A673 (cell line): ENCODE results near the gene GYG1. TPM values are rescaled to one million over a fixed set of nuclear protein-coding genes. Genes with fewer than 3 reads are reported as not detected.

Experiments
- BruUV-seq: library from RNA; stranded (reverse); fragments of 400-500 nt; replicated peaks from 2 replicates; lab custom pipeline; 2021; lab: Mats Ljungman, UMichigan
- CTCF ChIA-PET: fragments of 300-600 bp; sonication (Branson Sonifier 250); formaldehyde crosslinking; loops from one replicate; lab custom pipeline; 2022; ENCODE audit warnings: antibody characterized with exemption; lab: Charles Lee
- POLR2A ChIA-PET: fragments of 300-600 bp; sonication (Branson Sonifier 250); formaldehyde crosslinking; loops from one replicate; lab custom pipeline; 2022; ENCODE audit warnings: antibody characterized with exemption; ENCODE audit not compliant: low non-redundant PET; lab: Charles Lee
- DNase-seq: peaks from one replicate; pipeline ENCODE4 v3.0.0-alpha.2; 2015; ENCODE audit warnings: low spot score
- H3K27ac ChIP-seq: fragments of 200-600 bp; sonication (generic); 2 replicates; pipeline ENCODE4 v1.5.1; 2016; ENCODE audit warnings: mixed run types, low read depth, mild to moderate bottlenecking, mixed read lengths, antibody characterized with exemption, low read length; ENCODE audit not compliant: poor library complexity, severe bottlenecking
- H3K27me3 ChIP-seq: fragments of 200-600 bp; sonication (generic); replicated peaks from 2 replicates; pipeline ENCODE4 v1.6.1; 2017; ENCODE audit warnings: mixed run types, low read depth, mild to moderate bottlenecking, mixed read lengths, antibody characterized with exemption, low read length; ENCODE audit not compliant: insufficient read depth, poor library complexity
- H3K36me3 ChIP-seq: fragments of 200-600 bp; sonication (generic); 2 replicates; pipeline ENCODE4 v1.6.1; 2016; ENCODE audit warnings: mixed run types, mild to moderate bottlenecking, mixed read lengths, antibody characterized with exemption, low read length; ENCODE audit not compliant: insufficient read depth, poor library complexity, severe bottlenecking
- H3K4me1 ChIP-seq: fragments of 200-600 bp; sonication (generic); 2 replicates; pipeline ENCODE4 v1.6.1; 2017; ENCODE audit warnings: mixed run types, mild to moderate bottlenecking, mixed read lengths, antibody characterized with exemption, low read length; ENCODE audit not compliant: insufficient read depth, poor library complexity, severe bottlenecking
- H3K4me3 ChIP-seq: fragments of 200-600 bp; sonication (generic); 2 replicates; pipeline ENCODE4 v1.5.1; 2016; ENCODE audit warnings: low read depth, mixed run types, mild to moderate bottlenecking, mixed read lengths, low read length; ENCODE audit not compliant: poor library complexity, severe bottlenecking
- H3K9me3 ChIP-seq: fragments of 200-600 bp; sonication (generic); 2 replicates; pipeline ENCODE4 v1.6.1; 2016; ENCODE audit warnings: mixed run types, low read depth, mild to moderate bottlenecking, mixed read lengths, antibody characterized with exemption, low read length; ENCODE audit not compliant: poor library complexity, severe bottlenecking
- EZH2 ChIP-seq: fragments of 200-600 bp; sonication (generic); IDR thresholded peaks from 2 replicates; pipeline ENCODE4 v1.6.1; 2017; ENCODE audit warnings: borderline replicate concordance, low read depth, mild to moderate bottlenecking, mixed read lengths, antibody characterized with exemption, low read length; ENCODE audit not compliant: poor library complexity, severe bottlenecking
- intact Hi-C: fragments of 100-400 bp; cut with micrococcal nuclease; formaldehyde crosslinking; loops from one replicate; pipeline ENCODE4 v1.10.0; 2022; ENCODE audit not compliant: unreplicated experiment
- total RNA-seq: library from RNA; stranded (reverse); gene quantifications from 2 replicates; pipeline ENCODE4 v1.2.3, GENCODE V29; 2021
- TF ChIP-seq, protein P1 (sequence below): fragments of 300-800, 200-600 bp; sonication (generic); conservative IDR thresholded peaks from 2 replicates; pipeline ENCODE4 v1.5.1; 2017; ENCODE audit warnings: low read depth, mild to moderate bottlenecking, antibody characterized with exemption, low read length, moderate library complexity, mixed read lengths

The GYG1 gene
- total RNA-seq, 1 experiment from 2014 or later, result 5.1 TPM

DNA sequence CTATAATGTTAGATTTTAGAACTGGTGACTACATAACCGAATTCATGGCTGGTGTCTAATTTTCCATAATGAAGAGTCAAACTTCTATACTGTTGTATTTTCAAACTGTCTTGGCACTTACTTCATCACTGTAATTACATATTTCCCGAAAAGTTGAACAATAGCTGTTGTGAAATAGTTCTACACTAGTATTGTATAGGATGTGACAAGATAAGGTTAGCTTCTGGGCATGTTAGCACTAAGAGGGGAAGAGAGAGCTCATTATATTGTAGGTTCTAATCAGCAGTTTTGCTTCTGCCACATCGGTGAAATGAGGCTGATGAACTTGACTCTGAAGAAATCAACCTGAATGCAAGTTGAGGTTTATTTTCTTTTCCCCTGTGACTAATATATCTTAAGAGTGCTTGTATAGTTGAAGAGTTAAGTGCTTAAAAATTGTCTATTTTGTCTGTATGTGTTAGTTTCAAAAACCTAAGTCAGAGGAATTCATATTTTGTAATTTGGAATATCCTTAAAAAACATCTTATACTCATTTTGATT lies 8.9 kb downstream of the GYG1 start:
- H3K4me1 ChIP-seq, result no peaks in the 10 kb centered on the region
- no peak overlapping the region for H3K4me3 ChIP-seq
- no peak overlapping the region for H3K27ac ChIP-seq
- DNase-seq, result no peak
- H3K36me3 ChIP-seq, result no peaks in the 10 kb centered on the region
- ChIA-PET POLR2A (no interaction called here), CTCF (no interaction called here)
- TF ChIP-seq, protein P1, sequence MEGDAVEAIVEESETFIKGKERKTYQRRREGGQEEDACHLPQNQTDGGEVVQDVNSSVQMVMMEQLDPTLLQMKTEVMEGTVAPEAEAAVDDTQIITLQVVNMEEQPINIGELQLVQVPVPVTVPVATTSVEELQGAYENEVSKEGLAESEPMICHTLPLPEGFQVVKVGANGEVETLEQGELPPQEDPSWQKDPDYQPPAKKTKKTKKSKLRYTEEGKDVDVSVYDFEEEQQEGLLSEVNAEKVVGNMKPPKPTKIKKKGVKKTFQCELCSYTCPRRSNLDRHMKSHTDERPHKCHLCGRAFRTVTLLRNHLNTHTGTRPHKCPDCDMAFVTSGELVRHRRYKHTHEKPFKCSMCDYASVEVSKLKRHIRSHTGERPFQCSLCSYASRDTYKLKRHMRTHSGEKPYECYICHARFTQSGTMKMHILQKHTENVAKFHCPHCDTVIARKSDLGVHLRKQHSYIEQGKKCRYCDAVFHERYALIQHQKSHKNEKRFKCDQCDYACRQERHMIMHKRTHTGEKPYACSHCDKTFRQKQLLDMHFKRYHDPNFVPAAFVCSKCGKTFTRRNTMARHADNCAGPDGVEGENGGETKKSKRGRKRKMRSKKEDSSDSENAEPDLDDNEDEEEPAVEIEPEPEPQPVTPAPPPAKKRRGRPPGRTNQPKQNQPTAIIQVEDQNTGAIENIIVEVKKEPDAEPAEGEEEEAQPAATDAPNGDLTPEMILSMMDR, result no peak
- no peak for TF ChIP-seq EZH2
- BruUV-seq, result no TSS peak
- no peaks in the 10 kb centered on the region for H3K9me3 ChIP-seq
- intact Hi-C loops, result no loop called here
- no peaks in the 10 kb centered on the region for H3K27me3 ChIP-seq

DNA sequence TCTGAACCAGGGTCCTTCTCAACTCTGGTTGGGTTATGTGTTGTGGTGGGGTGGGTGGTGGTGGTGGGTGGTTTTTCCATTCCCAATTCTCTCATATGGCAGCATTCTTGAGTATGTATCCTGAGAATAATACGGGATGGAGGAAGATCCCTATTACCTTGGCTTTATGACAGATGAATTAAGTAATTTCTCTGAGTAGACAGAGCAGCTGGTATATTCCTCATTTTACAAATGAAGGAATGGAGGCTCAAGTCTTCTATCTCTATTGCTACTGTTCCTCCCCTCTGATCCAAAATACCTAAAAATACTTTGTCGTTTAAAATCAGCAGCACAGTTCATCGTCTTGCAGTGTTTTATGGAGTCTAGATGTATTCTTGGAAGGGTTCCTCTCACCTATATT lies 10.4 kb downstream of the GYG1 start:
- TF ChIP-seq, protein P1, result no peak
- no peak for TF ChIP-seq EZH2
- ChIA-PET POLR2A (no interaction called here), CTCF (no interaction called here)
- Histone ChIP-seq H3K27me3 (no peaks in the 10 kb centered on the region), H3K9me3 (no peaks in the 10 kb centered on the region), H3K4me1 (no peaks in the 10 kb centered on the region), H3K27ac (no peak overlapping the region), H3K4me3 (no peak overlapping the region), H3K36me3 (no peaks in the 10 kb centered on the region)
- intact Hi-C loops, result no loop called here
- DNase-seq, result no peak
- BruUV-seq, result no TSS peak

DNA sequence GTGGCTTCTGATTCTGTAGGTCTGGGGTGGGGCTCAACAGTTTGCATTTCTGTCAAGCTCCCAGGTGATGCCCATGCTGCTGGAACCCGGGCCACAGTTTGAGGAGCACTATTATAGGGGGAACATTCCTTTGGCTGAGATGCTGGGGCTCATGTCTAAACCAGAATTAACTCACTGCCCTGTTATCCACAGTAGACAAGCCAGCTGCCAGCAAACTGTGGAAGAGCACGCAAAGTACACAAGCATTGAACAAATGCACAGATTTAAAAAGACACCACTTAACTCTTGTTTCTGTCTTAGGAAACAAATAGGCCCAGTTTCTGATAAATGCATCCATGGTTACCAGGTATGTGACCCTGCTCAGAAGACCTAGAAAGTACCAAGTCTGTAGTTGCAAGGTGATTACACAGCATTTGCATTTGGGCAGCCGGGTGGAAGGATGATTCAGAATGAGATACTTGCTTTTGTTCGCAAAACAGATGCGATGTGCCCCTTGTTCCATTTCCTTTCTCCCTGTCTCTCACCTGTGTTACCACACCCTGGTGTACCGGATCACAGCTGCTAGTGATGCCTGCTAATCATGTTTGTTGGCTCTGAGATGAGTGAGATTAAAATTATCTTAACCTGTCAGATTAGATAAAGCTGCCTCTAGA lies 12.4 kb downstream of the GYG1 start:
- H3K27ac ChIP-seq, result no peak overlapping the region
- TF ChIP-seq, protein P1, result no peak
- TF ChIP-seq EZH2, result no peak
- CTCF ChIA-PET, result no interaction called here
- POLR2A ChIA-PET, result no interaction called here
- no peaks in the 10 kb centered on the region for H3K36me3 ChIP-seq
- H3K27me3 ChIP-seq, result no peaks in the 10 kb centered on the region
- no peak overlapping the region for H3K4me3 ChIP-seq
- DNase-seq, result no peak
- H3K9me3 ChIP-seq, result no peaks in the 10 kb centered on the region
- intact Hi-C loops, result no loop called here
- no peaks in the 10 kb centered on the region for H3K4me1 ChIP-seq
- no TSS peak for BruUV-seq
